AG04449 (cell line): ENCODE measurements around the gene CANT1.

ENCODE experiments used
- CTCF ChIA-PET: fragments of 350-600 bp; formaldehyde crosslinking; extraction: SDS; loops from one replicate; lab custom pipeline; 2021; ENCODE audit warnings: antibody characterized with exemption; lab: Yijun Ruan, JAX
- POLR2A ChIA-PET: fragments of 400-600, 350-600 bp; formaldehyde crosslinking; extraction: SDS; loops from one replicate; lab custom pipeline; 2020; ENCODE audit warnings: antibody characterized with exemption, inconsistent platforms; lab: Yijun Ruan, JAX
- DNase-seq: peaks from one replicate; pipeline ENCODE4 v3.0.0-alpha.2; 2010; ENCODE audit warnings: low read depth, low spot score
- H3K4me3 ChIP-seq: 2 replicates; pipeline ENCODE4 v1.5.1; 2011; ENCODE audit warnings: low read depth, mild to moderate bottlenecking, control low read depth, low read length
- TF ChIP-seq, protein P1 (sequence below): IDR thresholded peaks from one replicate; pipeline ENCODE4 v1.5.1; 2011; ENCODE audit warnings: mild to moderate bottlenecking, moderate library complexity, low read length, control low read depth, inconsistent platforms; ENCODE audit not compliant: insufficient read depth; ENCODE audit errors: missing control alignments

CANT1 gene

DNA sequence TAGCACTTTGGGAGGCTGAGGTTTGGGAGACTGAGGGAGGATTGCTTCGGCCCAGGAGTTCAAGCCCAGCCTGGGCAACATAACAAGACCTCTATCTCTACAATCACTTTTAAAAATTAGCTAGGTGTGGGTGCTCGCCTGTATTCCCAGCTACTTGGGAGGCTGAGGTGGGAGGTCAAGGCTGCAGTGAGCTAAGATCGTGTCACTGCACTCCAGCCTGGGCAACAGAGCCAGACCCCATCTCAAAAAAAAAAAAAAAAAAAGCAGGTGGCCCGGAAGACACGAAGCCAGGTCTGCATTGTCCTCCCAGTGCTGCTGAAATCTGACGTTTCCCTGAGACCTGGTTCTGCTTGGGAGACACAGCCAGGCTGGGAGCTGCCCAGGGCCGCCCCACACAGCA, 65.5 kb downstream of the CANT1 start:
- ChIA-PET POLR2A (no interaction called here), CTCF (interaction anchor here (5.0 kb wide), 1 partner anchor 27 kb away, joined by 25 read pairs; no protein-coding TSS in a partner anchor)
- no peak overlapping the region for H3K4me3 ChIP-seq
- TF ChIP-seq, protein P1, sequence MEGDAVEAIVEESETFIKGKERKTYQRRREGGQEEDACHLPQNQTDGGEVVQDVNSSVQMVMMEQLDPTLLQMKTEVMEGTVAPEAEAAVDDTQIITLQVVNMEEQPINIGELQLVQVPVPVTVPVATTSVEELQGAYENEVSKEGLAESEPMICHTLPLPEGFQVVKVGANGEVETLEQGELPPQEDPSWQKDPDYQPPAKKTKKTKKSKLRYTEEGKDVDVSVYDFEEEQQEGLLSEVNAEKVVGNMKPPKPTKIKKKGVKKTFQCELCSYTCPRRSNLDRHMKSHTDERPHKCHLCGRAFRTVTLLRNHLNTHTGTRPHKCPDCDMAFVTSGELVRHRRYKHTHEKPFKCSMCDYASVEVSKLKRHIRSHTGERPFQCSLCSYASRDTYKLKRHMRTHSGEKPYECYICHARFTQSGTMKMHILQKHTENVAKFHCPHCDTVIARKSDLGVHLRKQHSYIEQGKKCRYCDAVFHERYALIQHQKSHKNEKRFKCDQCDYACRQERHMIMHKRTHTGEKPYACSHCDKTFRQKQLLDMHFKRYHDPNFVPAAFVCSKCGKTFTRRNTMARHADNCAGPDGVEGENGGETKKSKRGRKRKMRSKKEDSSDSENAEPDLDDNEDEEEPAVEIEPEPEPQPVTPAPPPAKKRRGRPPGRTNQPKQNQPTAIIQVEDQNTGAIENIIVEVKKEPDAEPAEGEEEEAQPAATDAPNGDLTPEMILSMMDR, result no peak
- DNase-seq, result no peak
